ENCODE data around the gene GOLM1.
"Not testable (repeated sequence)": the region's sequence is repeated elsewhere in the genome, so short reads cannot be mapped to it uniquely, and the experiment has no call there.

GOLM1 gene

DNA sequence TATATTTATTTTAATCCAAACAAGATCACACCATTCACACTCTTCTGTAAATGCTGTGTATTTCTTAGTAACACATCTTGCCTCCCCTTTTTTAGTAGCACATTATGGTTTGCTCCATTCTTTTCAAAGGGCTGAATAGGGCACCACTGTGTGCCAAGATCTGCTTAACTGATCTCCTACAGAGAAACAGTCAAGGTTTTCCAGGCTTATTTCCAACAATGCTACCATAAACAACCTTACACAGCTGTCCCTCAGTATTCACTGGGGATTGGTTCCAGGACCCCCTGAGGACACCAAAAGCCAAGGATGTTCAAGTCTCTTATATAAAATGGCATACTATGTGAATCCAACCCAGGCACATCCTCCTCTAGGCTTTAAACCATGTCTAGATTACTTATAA, 16.5 kb downstream of the GOLM1 start:
- no peak for DNase-seq

DNA sequence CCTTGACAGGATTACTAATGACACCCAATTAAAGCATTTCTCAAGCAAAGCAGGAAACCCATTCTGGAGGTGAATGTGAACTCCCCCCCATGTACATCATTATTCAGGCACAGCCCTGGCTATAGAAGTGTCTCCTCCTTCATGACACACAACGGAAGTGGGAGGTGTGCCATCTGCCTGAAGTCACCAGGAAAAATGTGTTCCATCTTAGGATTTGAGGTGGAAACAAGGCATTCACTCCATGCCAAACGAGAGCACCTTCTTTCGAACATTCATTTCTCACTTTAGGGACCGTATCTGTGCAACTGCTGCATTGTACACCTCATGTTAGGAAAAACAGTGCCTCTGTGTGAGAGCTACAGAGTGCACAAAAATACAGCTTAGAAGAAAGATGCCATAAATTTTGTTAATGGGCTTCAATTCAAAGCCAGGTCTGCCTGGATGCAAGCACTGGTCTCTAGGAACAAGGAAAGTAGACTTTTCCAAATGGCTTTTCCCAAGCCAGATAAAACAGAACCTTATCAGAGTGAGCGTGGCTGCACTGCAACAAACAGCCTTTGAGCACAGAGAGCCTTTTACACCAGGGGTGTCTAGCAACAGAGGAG, 19.4 kb downstream of the GOLM1 start:
- no peak for DNase-seq

DNA sequence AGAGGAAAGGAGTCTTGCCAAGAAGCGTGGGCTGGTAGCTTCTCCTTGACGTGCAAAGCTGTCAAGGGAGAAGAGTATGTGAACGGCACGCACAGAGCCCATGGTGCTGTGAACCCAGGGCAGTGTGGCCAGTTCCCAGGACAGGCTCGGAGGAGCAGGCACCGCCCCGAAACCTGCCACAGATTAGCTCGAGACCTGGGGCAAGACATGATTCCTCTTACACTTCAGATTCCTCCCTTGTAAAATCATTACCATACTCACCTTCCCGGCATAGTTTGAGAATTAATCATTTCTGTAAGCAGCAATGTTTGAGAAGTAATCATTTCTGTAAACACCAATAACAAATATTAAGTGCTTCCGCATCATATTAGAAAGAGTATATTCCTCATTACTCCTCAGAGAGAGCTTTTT, 19.9 kb downstream of the GOLM1 start:
- no peak for DNase-seq

DNA sequence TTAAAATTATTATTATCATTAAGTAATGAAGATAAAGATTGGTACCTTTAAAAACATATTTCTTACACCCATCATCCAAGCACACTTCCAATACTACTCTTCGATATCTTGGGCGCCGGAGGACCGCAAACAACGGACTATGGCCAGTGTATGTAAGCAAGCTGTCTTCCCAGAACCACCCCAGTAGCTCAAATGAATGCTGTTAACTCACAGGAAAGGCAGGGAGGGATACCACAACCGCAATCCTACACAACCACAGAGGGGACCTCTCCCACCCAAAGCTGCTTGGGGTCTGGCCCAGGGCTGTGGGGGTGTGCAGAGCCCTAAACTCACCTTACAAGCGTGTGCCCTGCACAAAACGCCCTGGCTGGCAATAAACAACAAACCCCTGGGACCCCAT, 20.6 kb downstream of the GOLM1 start:
- DNase-seq: no peak

DNA sequence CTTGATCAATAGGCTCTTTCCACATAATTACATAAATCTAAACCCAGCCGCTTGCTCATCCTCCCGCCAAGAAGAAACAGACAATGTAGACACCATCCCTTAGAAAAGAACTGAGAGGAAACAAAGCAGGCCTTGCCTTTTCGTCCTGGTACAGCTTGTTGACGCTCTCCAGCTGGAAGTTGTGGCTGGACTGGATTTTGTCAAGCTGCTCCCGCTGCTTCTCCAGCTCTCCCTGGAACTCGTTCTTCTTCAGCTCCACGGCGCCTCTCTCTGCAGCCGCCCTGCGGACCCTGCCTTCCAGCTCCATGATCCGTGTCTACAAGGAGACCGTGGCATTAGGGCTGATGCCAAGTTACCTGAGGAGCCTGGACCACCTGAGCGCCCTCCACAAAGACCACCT, 22.1 kb downstream of the GOLM1 start:
- DNase-seq: no peak

DNA sequence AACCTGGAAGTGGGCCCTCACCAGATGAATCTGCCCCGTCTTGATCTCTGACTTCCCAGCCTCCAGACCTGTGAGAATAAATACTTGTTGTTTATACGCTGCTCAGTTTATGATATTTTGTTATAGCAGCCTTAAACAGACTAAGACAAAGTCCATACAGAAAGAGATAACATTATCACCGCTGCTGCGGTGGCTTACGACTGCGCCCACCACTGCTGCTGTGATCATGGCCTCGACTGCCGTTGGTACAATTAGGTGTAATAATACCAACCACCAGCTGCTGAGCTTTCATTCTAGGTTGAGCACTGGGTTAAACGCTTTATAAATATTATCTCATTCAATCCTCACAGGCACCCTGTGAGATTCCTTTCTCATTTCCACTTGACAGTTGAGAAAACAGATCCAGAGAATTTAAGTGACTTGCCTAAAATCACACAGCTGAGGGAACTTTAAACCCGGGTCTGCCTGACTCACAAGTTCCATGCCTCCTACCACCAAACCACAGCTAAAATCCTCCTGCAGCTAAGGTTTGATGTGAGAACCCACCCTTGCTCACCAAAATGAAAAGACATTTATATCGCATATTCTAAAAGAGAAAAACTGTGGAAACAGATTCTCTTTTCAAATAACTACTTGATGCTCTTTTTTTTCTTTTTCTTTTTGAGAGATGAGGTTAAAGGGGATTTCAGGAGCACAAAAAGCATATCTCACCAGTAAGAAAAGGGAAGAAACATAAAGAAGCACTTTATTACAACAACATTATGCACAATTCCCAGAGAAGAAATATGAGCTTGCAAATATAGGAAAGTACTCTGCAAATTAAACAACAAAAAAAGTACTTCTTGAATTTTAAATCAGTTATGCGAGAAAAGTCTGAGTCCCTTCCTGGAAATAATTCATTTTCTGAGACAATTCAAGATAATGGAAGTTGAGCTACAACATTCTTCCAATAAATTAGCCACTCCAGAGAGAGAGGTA, 23.9 kb downstream of the GOLM1 start:
- no peak for DNase-seq

DNA sequence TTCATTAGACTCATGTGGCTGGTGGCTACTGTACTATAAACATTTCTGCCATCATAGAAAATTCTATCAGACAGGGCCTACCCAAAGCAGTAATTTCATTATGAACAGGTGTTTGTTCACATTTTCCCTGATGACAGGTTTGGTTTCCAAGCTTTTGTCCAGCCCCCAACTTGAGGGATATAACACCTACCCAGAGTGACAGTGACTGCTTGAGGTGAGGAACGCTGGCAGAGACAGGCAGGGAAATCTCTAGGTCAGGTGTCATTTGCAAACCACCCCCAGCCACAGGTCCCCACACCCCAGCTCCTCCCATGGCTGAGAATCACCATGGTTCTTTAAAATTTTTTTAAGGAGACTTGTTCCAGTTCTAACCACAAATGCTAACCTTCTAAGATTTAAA, 25.5 kb downstream of the GOLM1 start:
- no peak for DNase-seq

DNA sequence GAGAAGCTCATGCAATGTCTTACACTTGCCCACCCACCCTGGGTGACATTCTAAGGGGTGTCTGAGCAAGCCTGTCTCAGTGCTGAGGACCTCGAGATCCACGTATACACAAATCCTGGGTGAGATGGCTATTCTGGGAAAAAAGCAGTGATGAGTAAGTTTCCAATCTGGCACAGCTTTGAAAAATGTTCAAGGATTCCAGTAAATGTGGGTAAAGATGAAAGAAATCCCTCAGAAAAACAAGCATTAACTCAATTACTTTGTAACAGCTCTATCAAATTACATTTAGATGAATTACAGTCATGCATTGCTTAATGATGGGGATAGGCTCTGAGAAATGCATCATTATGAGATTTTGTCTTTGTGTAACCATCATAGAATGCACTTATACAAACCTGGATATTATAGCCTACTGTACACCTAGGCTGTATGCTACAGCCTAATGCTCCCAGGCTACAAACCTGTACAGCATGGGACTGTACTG, 26.9 kb downstream of the GOLM1 start:
- DNase-seq: no peak

DNA sequence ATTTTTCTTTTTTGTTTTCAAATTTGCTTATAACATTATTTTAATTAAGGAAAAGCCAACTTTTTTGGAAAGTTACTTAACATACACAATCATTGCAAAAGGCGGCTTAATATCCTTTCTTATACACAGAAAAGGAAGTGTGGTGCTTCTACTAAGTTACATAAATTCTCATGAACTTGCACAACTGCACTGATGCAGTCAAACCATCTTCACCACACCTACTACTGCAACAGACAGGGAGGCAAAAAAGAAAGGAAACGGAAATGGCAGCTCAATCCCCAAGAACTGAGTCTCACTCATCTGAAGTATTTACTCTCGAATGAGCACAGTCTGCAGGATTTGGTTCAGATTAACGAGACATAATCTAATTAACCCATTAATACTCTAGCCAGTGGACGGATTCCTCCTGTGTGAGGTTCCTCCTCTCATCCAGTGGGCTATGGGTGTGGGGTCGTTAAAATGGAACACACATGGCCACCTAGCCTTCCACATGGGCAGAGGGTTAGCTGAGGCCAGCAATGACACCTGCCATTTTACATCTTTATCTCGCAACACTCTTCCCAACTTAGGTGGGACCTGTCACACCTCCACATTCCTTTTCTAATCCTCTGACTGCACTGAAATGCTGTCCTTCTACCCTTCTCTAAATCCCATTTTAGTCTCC, 30.0 kb downstream of the GOLM1 start:
- DNase-seq: no peak

DNA sequence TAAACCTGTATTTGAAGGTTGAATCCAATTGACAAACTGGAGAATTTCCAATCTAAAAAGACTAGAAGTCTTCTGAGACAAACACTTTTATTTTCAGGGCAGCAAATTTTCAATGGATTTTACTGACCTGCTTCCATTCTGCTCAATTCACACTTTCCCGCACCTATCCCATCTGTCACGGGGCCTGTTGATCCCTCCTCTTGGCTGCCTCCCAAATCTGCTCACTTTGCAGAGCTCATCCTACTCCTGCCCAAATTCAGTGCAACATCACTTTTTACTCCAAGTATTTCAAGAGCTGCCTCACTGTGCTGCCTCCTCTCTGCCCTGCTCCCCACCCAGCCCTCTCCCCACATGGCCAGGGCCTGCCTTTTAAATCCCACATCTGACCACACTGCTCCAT, 35.1 kb downstream of the GOLM1 start:
- no peak for DNase-seq

DNA sequence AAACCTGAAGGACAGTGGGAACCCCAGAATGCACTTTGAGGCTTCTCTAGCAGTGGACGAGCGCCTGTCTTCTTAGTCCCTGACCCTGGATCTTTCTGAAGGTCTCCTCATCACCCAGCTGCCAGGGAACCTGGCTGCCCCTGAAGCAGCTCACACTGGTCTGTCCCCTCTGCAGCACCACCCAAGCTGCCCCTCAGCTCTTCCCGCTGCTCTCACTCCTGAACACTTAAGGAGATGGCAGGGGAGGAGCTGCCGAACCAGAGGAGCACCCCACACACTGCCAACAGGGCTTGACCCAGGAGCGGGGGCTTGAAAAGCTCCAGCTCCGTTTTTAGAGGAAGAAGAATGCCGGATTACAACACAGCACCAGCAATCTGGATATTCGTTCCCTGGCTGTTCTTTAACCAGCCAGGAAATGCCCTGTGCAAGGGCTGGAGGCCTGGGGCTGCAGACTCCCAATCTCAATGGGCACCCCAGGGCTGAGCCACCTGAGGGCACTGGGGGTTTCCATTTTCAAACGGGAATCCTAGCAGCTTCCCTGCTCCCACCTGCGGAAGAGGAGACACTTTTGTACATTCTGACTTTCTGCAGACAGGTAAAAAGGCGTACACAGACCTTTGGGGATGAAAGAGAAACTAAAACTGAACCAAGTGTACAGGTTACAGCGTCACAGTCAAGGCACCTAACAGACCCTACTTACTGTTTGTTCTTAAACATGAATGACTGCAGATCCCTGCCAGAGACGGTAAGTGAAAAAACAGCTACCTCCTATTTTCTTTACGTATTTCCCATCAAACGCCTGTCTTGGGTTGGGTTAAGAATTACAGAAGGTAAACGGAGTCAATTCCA, 36.3 kb downstream of the GOLM1 start:
- DNase-seq: no peak

DNA sequence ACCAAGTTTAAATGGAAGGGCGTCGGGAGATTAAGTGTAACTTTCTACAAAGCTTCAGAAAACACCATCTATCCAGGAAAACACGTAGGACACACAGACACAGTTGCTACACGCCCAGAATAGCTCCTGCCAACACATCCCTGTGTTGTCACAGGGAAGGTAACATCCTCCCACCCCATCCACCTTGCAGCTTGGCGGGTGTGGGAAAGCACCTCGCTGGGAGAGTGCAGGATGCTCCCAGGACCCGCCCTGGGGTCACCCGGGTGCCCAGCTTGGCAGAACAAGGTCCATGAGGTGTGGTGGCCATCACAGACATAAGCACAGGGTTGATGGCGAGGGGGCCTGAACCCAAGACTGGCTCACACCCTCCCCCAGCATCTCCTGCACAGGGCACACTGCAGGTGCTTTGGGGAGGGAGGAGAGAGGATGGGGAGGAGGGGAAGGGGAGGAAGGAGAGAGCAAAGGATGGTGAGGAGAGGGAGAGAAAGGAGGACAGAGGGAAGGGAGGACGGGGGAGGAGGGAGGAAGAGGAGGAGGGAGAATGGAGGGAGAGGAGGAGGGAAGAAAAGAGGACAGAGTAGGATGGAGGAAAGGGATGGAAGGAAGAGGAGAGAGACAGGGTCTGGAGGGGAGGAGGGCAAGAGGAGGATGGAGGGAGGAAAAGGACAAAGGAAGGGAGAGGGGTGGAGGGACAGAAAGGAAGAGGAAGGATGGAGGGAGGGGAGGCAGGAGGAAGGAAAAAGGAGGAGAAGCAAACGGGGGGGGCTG, 37.2 kb downstream of the GOLM1 start:
- no peak for DNase-seq

DNA sequence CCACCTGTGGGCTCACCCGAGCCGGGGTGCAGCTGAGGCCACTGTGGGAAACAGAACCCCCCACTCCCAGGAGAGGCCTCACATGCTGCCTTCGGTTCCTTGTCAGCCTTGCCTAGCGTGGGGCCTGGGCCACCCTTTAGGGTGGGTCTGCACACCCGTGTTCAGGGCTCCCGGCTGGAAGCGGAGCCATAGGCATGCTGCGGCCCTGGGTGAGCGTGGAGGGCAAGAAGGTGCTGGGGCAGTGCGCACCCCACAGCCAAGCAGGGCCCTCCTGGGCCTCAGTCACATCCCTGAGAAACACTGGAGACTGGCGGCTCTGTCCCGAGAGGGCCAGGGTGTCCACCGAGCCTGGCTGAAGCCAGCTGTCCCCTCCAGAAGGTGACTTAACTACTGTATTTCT, 41.9 kb downstream of the GOLM1 start:
- no peak for DNase-seq

DNA sequence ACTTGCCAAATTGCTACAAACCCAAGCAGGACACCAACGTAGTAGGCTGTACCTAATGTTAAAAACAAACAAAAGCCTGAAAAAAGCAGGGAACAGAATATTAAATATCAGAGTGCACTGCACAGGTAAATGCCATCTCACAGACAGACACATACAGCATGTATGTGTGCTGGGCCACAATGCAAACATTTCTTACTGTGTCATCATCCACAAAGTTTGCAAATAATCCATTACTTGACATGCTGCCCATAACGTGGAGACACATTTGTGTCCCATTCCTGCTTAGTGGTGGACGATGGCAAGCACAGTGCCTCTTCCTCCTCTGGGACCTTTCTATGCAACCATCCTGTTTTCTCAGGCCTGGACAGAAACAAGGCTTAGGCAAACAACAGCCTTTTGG, 44.7 kb downstream of the GOLM1 start:
- no peak for DNase-seq

DNA sequence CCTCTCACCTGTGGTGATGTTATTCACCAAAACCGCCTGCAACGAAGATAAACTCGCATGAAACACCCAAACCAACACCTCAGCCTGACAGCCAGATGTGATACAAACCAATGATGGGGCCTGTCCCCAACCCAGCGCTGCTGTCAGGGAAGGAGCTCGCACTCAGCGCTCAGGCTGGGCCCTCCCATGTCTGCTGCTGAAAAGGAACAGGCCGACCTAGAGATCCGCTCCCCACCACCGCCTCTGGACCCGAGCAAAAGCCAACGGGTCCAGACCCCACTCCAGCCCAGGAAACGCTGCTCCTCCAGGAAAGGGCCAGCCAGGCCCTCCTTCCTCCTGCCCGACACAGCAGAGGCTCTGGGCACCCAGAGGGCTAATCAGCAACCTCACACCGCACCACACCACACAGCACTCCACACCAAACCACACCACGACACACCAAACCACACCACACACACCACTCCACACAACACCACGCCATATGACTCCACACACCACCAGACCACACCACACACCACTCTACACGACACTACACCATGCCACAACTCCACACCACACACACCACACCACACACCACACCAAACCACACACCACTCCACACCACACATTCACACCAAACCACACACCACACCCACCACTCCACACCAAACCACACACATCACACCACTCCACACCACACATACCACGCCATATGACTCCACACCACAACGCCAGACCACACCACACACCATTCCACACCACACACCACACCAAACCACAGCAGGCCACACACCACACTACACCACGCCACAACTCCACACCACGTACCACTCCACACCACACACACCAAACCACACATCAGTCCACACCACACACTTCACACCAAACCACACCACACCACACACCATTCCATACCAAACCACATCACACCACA, 46.5 kb downstream of the GOLM1 start:
- no peak for DNase-seq

DNA sequence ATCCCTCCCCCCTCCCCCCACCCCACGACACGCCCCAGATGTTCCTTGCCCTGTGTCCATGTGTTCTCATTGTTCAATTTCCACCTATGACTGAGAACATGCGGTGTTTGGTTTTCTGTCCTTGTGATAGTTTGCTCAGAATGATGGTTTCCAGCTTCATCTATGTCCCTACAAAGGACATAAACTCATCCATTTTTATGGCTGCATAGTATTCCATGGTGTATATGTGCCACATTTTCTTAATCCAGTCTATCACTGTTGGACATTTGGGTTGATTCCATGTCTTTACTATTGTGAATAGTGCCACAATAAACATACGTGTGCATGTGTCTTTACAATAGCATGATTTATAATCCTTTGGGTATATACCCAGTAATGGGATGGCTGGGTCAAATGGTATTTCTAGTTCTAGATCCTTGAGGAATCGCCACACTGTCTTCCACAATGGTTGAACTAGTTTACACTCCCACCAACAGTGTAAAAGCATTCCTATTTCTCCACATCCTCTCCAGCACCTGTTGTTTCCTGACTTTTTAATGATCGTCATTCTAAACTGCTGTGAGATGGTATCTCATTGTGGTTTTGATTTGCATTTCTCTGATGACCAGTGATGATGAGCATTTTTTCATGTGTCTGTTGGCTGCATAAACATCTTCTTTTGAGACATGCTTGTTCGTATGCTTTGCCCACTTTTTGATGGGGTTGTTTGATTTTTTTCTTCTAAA, 51.2 kb downstream of the GOLM1 start:
- DNase-seq: not testable (repeated sequence)

DNA sequence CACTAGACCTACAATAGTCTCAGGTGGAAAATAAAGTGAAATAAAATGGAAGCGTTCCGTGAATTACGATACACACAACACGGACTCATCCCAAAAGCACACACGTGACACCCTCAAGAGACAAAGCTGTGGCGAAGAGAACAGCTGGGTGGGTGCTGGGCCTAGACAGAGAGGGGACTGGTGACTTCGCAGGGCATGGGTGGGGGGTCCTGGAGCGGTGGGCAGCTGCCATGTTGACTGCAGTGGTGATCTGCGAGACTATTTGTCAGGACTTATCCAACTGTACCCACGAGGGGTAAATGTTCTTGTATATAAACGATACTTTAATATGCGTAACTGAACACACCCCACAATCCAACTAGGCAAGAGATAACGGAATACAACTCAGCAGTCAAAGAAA, 52.0 kb downstream of the GOLM1 start:
- DNase-seq: no peak

DNA sequence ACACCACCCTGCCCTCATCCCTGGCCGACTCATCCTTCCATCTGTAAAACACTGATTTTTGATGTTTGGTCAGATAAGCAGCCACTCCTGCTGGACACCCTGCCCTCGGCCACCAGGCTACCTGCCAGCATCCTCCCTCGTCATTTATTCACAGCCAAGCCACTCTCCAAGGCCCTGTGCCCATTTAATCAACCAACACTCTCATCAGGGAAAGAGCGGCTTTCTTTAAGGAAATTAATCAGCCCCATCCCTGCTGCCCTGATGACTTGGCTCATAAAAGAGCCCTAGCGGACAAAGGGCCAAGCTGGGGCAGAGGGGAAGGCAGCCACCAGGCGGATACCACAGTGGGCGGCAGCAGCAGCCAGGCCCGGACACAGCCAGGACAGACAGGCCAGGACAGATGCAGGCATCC, 52.4 kb downstream of the GOLM1 start:
- no peak for DNase-seq

DNA sequence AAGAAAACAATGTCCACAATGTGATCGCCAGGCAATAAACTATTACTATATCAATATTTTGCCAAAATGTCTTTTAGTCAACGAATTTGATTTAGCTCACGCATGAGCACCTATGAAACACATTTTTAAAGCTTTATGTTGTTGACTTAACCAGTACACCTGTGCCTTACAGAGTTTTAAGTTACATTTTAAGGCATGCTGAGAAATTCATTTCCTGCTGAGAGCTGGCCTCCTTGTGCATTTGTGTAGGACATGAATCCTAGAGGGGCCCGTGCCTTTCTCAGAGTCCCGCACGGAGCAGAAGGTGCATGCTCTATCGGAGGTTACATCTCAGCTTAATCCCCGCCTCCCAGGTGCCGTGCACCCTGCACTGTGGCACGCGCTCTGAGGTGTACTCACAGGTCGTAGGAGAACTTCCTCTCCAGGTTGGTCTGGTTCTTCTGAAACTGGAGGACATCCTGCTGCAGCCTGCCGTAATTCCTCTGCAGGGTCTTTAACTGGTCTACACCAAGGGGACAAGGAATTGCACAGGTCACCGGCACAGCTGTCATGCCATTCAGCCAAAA, 53.2 kb downstream of the GOLM1 start:
- DNase-seq: no peak

DNA sequence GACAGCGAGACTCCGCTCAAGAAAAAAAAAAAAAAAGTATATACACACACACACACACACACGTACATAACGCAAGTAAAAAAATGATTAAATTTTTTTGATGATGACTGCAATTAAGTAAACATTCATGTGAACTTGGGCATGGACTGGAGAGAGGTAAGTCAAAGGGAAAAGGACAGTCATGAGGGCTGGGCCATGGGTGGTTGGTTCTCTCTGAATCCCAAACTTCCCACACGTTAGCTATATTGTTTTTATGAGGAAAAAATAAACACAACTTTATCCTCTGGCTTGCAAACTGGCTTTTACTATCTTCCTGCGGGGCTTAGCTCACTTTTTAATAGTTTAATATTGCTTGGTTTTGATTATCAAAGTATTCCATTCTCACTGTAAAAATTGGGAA, 53.7 kb downstream of the GOLM1 start:
- no peak for DNase-seq
